Spleen (tissue), 7 donors: ENCODE data around the gene NUP85.

ENCODE experiments used
- POLR2A ChIP-seq, 3 donors: fragments of 450-650 bp; IDR thresholded peaks; one replicate each; pipeline ENCODE4 v1.5.1; 2017; ENCODE audit warnings: antibody characterized with exemption in 3 of 3, mild to moderate bottlenecking in 1 of 3
- TF ChIP-seq, protein P1 (sequence below), 11 experiments: fragments of 200-600 bp in 7 of 11; fragments of 450-650 bp in 4 of 11; sonication (generic) in 4 of 11; IDR thresholded peaks in 8 of 11; conservative IDR thresholded peaks in 3 of 11; 1 replicate in 7 of 11; 2 replicates in 4 of 11; pipeline versions ENCODE4 v1.4.0 to v1.8.0; 2016 to 2021; ENCODE audit warnings: antibody characterized with exemption in 11 of 11, inconsistent platforms in 4 of 11, mild to moderate bottlenecking in 1 of 11
- donor health status: DM: no; HTN: no; CAD: no; lungs with moderate emphysema.
- donor health status: DM: no; HTN: no; CAD: no.
- donor health status: DM: no; HTN: no; CAD: no.

GRCh38 chr17:75173526-75173925, 32.0 kb upstream of the NUP85 start:
- no peak for TF ChIP-seq POLR2A (IDR thresholded peaks at IDR 0.05)
- TF ChIP-seq, protein P1, sequence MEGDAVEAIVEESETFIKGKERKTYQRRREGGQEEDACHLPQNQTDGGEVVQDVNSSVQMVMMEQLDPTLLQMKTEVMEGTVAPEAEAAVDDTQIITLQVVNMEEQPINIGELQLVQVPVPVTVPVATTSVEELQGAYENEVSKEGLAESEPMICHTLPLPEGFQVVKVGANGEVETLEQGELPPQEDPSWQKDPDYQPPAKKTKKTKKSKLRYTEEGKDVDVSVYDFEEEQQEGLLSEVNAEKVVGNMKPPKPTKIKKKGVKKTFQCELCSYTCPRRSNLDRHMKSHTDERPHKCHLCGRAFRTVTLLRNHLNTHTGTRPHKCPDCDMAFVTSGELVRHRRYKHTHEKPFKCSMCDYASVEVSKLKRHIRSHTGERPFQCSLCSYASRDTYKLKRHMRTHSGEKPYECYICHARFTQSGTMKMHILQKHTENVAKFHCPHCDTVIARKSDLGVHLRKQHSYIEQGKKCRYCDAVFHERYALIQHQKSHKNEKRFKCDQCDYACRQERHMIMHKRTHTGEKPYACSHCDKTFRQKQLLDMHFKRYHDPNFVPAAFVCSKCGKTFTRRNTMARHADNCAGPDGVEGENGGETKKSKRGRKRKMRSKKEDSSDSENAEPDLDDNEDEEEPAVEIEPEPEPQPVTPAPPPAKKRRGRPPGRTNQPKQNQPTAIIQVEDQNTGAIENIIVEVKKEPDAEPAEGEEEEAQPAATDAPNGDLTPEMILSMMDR (IDR thresholded peaks at IDR 0.05 in 8 of 11, conservative IDR thresholded peaks at IDR 0.05 in 3 of 11), result no peak
